Measurements from ENCODE around the gene SLAMF1. TPM values are rescaled to one million over a fixed set of nuclear protein-coding genes. Genes with fewer than 3 reads are reported as not detected.
A peak's percentile ranks its signal among the peaks of the same experiment; 100 is the strongest.

The SLAMF1 gene
- total RNA-seq, 1 donor from 2014 or later: under 0.01 TPM

GRCh38 chr1:160625321-160625720 is 21.5 kb downstream of the SLAMF1 start:
- no peak for DNase-seq (ENCODE audit: low read depth in 2 of 2)

- no peak for DNase-seq (ENCODE audit: low read depth in 2 of 2)
These were observed 22.4 kb downstream of the SLAMF1 start for GRCh38 chr1:160624464-160624863.

GRCh38 chr1:160623862-160624261 is 23.0 kb downstream of the SLAMF1 start:
- no peak for DNase-seq (ENCODE audit: low read depth in 2 of 2)

GRCh38 chr1:160623227-160623633 is 23.6 kb downstream of the SLAMF1 start:
- no peak for DNase-seq (ENCODE audit: low read depth in 2 of 2)

GRCh38 chr1:160622501-160623226 is 24.2 kb downstream of the SLAMF1 start:
- no peak for DNase-seq (ENCODE audit: low read depth in 2 of 2)

- DNase-seq (ENCODE audit: low read depth in 2 of 2): no peak
These were observed 25.0 kb downstream of the SLAMF1 start for GRCh38 chr1:160621633-160622413.

- no peak for DNase-seq (ENCODE audit: low read depth in 2 of 2)
These were observed 25.8 kb downstream of the SLAMF1 start for GRCh38 chr1:160620942-160621632.

GRCh38 chr1:160619742-160620277 is 27.0 kb downstream of the SLAMF1 start:
- DNase-seq (ENCODE audit: low read depth in 2 of 2): no peak

GRCh38 chr1:160618763-160619274 is 28.0 kb downstream of the SLAMF1 start:
- DNase-seq (ENCODE audit: low read depth in 2 of 2): no peak

- no peak for DNase-seq (ENCODE audit: low read depth in 2 of 2)
These were observed 28.5 kb downstream of the SLAMF1 start for GRCh38 chr1:160618327-160618726.

- DNase-seq (ENCODE audit: low read depth in 2 of 2): no peak
These were observed 31.2 kb downstream of the SLAMF1 start for GRCh38 chr1:160615660-160616059.

- DNase-seq (ENCODE audit: low read depth in 2 of 2): no peak
These were observed 32.4 kb downstream of the SLAMF1 start for GRCh38 chr1:160614410-160614809.

- DNase-seq (ENCODE audit: low read depth in 2 of 2): no peak
These were observed 34.1 kb downstream of the SLAMF1 start for GRCh38 chr1:160612613-160613218.

GRCh38 chr1:160610569-160611242 is 36.1 kb downstream of the SLAMF1 start:
- DNase-seq (ENCODE audit: low read depth in 2 of 2): no peak

GRCh38 chr1:160608941-160609340 is 37.9 kb downstream of the SLAMF1 start:
- DNase-seq (ENCODE audit: low read depth in 2 of 2): no peak

GRCh38 chr1:160608514-160608913 is 38.3 kb downstream of the SLAMF1 start:
- DNase-seq (ENCODE audit: low read depth in 2 of 2): no peak

GRCh38 chr1:160608057-160608456 is 38.8 kb downstream of the SLAMF1 start:
- DNase-seq (ENCODE audit: low read depth in 2 of 2): no peak

GRCh38 chr1:160607672-160608032 is 39.2 kb downstream of the SLAMF1 start:
- no peak for DNase-seq (ENCODE audit: low read depth in 2 of 2)

- DNase-seq (ENCODE audit: low read depth in 2 of 2): peak; percentile 37 to 76
These were observed 39.7 kb downstream of the SLAMF1 start for GRCh38 chr1:160607011-160607671.

GRCh38 chr1:160606611-160607010 is 40.2 kb downstream of the SLAMF1 start:
- no peak for DNase-seq (ENCODE audit: low read depth in 2 of 2)

Measured in dermis microvascular lymphatic vessel endothelial cell (primary cell).